Measurements from ENCODE around the gene GUCA1C.

GRCh38 chr3:108882762-108883161, 70.9 kb downstream of the GUCA1C start:
- TF ChIP-seq EP300 (IDR thresholded peaks at IDR 0.05; ENCODE audit: borderline replicate concordance in 1 of 2, low read depth in 2 of 2, low read length in 2 of 2) (no peak), CTCF (IDR thresholded peaks at IDR 0.05; ENCODE audit: control extremely low read depth in 1 of 3, insufficient read depth in 1 of 3, low read depth in 1 of 3, low read length in 3 of 3) (no peak), CHD1 (IDR thresholded peaks at IDR 0.05; ENCODE audit: low read depth, low read length) (no peak), BACH1 (IDR thresholded peaks at IDR 0.05; ENCODE audit: low read length) (no peak), YY1 (IDR thresholded peaks at IDR 0.05; ENCODE audit: low read depth, low read length) (no peak), SP1 (IDR thresholded peaks at IDR 0.05; ENCODE audit: low read depth, low read length) (no peak), POLR2A (IDR thresholded peaks at IDR 0.05; ENCODE audit: control extremely low read depth in 1 of 2, low read depth in 2 of 2, low read length in 2 of 2) (no peak), GABPA (IDR thresholded peaks at IDR 0.05; ENCODE audit: borderline replicate concordance, insufficient read depth, low read length) (no peak)
